ENCODE results near the gene HDAC7. TPM values are rescaled to one million over a fixed set of nuclear protein-coding genes. Genes with fewer than 3 reads are reported as not detected.

Gene HDAC7
- total and polyA plus RNA-seq, 12 donors: 9.1 to 184 (median 147) TPM

- Histone ChIP-seq H3K27ac (peak overlapping the region in 3 of 5 donors; percentile 2 to 46 (median 18)), H3K4me3 (no peak overlapping the region), H3K9me3 (replicated peaks in 1 of 3) (no peaks in the 10 kb centered on the region), H3K36me3 (replicated peaks in 1 of 2) (no peaks in the 10 kb centered on the region), H3K4me1 (replicated peaks in 1 of 2) (peaks cover 7 to 17% of the 10 kb centered on the region in 2 donors), H3K27me3 (no peaks in the 10 kb centered on the region)
- WGBS, 4 donors: 48 to 51% (median 49%) methylated on average over 13 of the region's 13 CpGs
- intact Hi-C loops (cut with DNase I): loop anchor here in 1 of 2 donors (2.0 to 5.0 kb wide), 3 partner anchors 35 to 120 kb away; no protein-coding TSS in a partner anchor
- TF ChIP-seq CTCF (IDR thresholded peaks at IDR 0.05) (peak; percentile 91 to 98 (median 94)), POLR2A (IDR thresholded peaks at IDR 0.05) (no peak)
- DNase-seq: peak; percentile 62 to 89 (median 76)
These were observed 17.8 kb upstream of the HDAC7 start for GRCh38 chr12:47837190-47838171.

- Histone ChIP-seq H3K4me3 (no peak overlapping the region), H3K27ac (no peak overlapping the region), H3K36me3 (replicated peaks in 1 of 2) (no peaks in the 10 kb centered on the region), H3K9me3 (replicated peaks in 1 of 3) (no peaks in the 10 kb centered on the region), H3K4me1 (replicated peaks in 1 of 2) (peaks cover 7 to 17% of the 10 kb centered on the region in 2 donors), H3K27me3 (no peaks in the 10 kb centered on the region)
- no peak for DNase-seq
- WGBS, 4 donors: 93 to 97% (median 95%) methylated on average over 3 of the region's 3 CpGs
- TF ChIP-seq CTCF (IDR thresholded peaks at IDR 0.05): no peak
- TF ChIP-seq POLR2A (IDR thresholded peaks at IDR 0.05): no peak
- intact Hi-C loops (cut with DNase I): loop anchor here in 1 of 2 donors (2.0 to 5.0 kb wide), 3 partner anchors 33 to 118 kb away; no protein-coding TSS in a partner anchor
These were observed 16.1 kb upstream of the HDAC7 start for GRCh38 chr12:47835831-47836155.

- Histone ChIP-seq H3K4me1 (replicated peaks in 1 of 2) (peaks cover 7 to 17% of the 10 kb centered on the region in 2 donors), H3K27me3 (no peaks in the 10 kb centered on the region), H3K27ac (peak overlapping the region in 3 of 5 donors; percentile 49 to 84 (median 78)), H3K9me3 (replicated peaks in 1 of 3) (no peaks in the 10 kb centered on the region), H3K36me3 (replicated peaks in 1 of 2) (no peaks in the 10 kb centered on the region), H3K4me3 (no peak overlapping the region)
- 80 to 89% (median 85%) methylated on average over 9 to 12 of the region's 12 CpGs for WGBS, 4 donors
- no peak for TF ChIP-seq CTCF (IDR thresholded peaks at IDR 0.05)
- no peak for TF ChIP-seq POLR2A (IDR thresholded peaks at IDR 0.05)
- intact Hi-C loops (cut with DNase I): loop anchor here in 1 of 2 donors (5.0 kb wide), 2 partner anchors 33 to 118 kb away; no protein-coding TSS in a partner anchor
- no peak for DNase-seq
These were observed 15.5 kb upstream of the HDAC7 start for GRCh38 chr12:47835006-47835830.

Data from adrenal gland (tissue), 12 donors.